ENCODE results near the gene ALK. TPM values are rescaled to one million over a fixed set of nuclear protein-coding genes. Genes with fewer than 3 reads are reported as not detected.

Gene ALK
- total RNA-seq, 3 donors from 2014 or later, result 0.07 to 2.4 (median 0.09) TPM

DNA sequence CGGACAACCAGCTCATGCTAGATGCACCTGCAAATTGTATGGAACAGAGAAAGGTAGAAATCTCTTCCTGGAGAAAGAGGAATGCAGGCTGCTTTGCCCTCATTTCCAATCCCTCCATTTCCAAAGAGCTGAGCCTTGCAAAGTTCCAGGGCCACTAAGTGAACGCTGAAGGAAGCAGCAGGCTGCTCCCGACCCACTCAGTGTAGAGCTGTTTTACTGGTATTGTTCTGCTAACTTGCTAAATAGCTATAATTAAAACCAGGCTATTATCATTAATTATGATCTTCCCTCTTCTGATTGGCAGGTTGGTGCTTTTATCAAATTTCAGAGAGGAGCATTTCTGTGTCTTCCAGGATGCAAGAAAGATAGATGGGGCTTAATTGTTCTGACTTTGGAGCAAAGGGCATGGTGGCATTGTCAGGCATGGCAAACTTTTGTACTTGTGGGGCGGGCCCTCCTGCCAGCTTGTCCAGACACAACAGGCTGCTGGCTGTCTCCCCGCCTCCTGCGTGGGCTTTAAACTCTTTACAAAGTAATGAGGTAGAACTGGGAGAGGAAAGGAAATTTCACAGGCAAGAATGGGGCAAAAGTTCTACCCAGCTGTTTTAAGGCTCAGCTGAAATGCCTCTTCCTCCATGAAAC, 40.2 kb downstream of the ALK start:
- no peak for DNase-seq
- no peaks in the 10 kb centered on the region for H3K36me3 ChIP-seq (ENCODE audit: low read depth)
- H3K4me3 ChIP-seq, result no peak overlapping the region
- no peaks in the 10 kb centered on the region for H3K4me1 ChIP-seq (ENCODE audit: low read depth)
- no peaks in the 10 kb centered on the region for H3K9me3 ChIP-seq
- ATAC-seq, result no peak
- TF ChIP-seq, protein P1, sequence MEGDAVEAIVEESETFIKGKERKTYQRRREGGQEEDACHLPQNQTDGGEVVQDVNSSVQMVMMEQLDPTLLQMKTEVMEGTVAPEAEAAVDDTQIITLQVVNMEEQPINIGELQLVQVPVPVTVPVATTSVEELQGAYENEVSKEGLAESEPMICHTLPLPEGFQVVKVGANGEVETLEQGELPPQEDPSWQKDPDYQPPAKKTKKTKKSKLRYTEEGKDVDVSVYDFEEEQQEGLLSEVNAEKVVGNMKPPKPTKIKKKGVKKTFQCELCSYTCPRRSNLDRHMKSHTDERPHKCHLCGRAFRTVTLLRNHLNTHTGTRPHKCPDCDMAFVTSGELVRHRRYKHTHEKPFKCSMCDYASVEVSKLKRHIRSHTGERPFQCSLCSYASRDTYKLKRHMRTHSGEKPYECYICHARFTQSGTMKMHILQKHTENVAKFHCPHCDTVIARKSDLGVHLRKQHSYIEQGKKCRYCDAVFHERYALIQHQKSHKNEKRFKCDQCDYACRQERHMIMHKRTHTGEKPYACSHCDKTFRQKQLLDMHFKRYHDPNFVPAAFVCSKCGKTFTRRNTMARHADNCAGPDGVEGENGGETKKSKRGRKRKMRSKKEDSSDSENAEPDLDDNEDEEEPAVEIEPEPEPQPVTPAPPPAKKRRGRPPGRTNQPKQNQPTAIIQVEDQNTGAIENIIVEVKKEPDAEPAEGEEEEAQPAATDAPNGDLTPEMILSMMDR (IDR thresholded peaks at IDR 0.05), result no peak
- intact Hi-C loops (cut with DNase I, micrococcal nuclease), result no loop called here

GRCh38 chr2:29880084-29880483, 41.3 kb downstream of the ALK start:
- TF ChIP-seq, protein P1 (IDR thresholded peaks at IDR 0.05), result no peak
- Histone ChIP-seq H3K4me1 (ENCODE audit: low read depth) (no peaks in the 10 kb centered on the region), H3K4me3 (no peak overlapping the region), H3K36me3 (ENCODE audit: low read depth) (no peaks in the 10 kb centered on the region), H3K9me3 (no peaks in the 10 kb centered on the region)
- DNase-seq, result no peak
- no peak for ATAC-seq
- intact Hi-C loops (cut with DNase I, micrococcal nuclease), result no loop called here

- DNase-seq (no peak), ATAC-seq (no peak)
- TF ChIP-seq, protein P1 (IDR thresholded peaks at IDR 0.05), result no peak
- no peaks in the 10 kb centered on the region for H3K4me1 ChIP-seq (ENCODE audit: low read depth)
- no peaks in the 10 kb centered on the region for H3K9me3 ChIP-seq
- H3K36me3 ChIP-seq (ENCODE audit: low read depth), result no peaks in the 10 kb centered on the region
- intact Hi-C loops (cut with DNase I, micrococcal nuclease), result no loop called here
- H3K4me3 ChIP-seq, result no peak overlapping the region
Observed at GRCh38 chr2:29879456-29879855, 41.9 kb downstream of the ALK start.

GRCh38 chr2:29878898-29879297, 42.5 kb downstream of the ALK start:
- H3K4me1 ChIP-seq (ENCODE audit: low read depth), result no peaks in the 10 kb centered on the region
- ATAC-seq (no peak), DNase-seq (no peak)
- intact Hi-C loops (cut with DNase I, micrococcal nuclease), result no loop called here
- H3K36me3 ChIP-seq (ENCODE audit: low read depth), result no peaks in the 10 kb centered on the region
- H3K4me3 ChIP-seq, result no peak overlapping the region
- TF ChIP-seq, protein P1 (IDR thresholded peaks at IDR 0.05), result no peak
- H3K9me3 ChIP-seq, result no peaks in the 10 kb centered on the region

GRCh38 chr2:29876374-29876773, 45.0 kb downstream of the ALK start:
- no peaks in the 10 kb centered on the region for H3K36me3 ChIP-seq (ENCODE audit: low read depth)
- no peaks in the 10 kb centered on the region for H3K9me3 ChIP-seq
- TF ChIP-seq, protein P1 (IDR thresholded peaks at IDR 0.05), result no peak
- no peaks in the 10 kb centered on the region for H3K4me1 ChIP-seq (ENCODE audit: low read depth)
- H3K4me3 ChIP-seq, result no peak overlapping the region
- DNase-seq (no peak), ATAC-seq (no peak)
- intact Hi-C loops (cut with DNase I, micrococcal nuclease), result no loop called here

DNA sequence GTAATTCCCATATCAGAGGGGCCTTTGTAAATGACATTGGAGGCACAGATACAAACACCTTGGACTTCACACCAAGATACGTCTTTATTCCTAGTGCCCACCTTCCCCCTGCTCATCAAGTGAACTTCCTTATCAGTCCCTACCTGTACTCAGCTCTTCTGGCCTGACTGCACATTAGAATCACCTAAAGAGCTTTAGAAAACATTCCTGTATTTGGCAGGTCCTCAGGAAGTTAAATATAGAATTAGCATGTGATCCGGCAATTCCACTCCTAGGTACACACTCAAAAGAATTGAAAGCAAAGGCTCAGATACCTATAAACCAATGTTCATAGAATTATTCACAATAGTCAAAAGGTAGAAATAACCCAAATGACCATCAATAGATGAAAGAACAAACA, 46.6 kb downstream of the ALK start:
- DNase-seq (no peak), ATAC-seq (no peak)
- no peaks in the 10 kb centered on the region for H3K9me3 ChIP-seq
- TF ChIP-seq, protein P1 (IDR thresholded peaks at IDR 0.05), result no peak
- H3K4me1 ChIP-seq (ENCODE audit: low read depth), result no peaks in the 10 kb centered on the region
- no peaks in the 10 kb centered on the region for H3K36me3 ChIP-seq (ENCODE audit: low read depth)
- no peak overlapping the region for H3K4me3 ChIP-seq
- intact Hi-C loops (cut with DNase I, micrococcal nuclease), result no loop called here

Measured in mucosa of descending colon (tissue), 3 donors.